Upper lobe of left lung (tissue), 6 donors: Measurements from ENCODE around the gene GPATCH3. TPM values are rescaled to one million over a fixed set of nuclear protein-coding genes. Genes with fewer than 3 reads are reported as not detected.
"Not testable (repeated sequence)": the region's sequence is repeated elsewhere in the genome, so short reads cannot be mapped to it uniquely, and the experiment has no call there.

Experiments used
- ATAC-seq, 2 donors: fragments of 200-7000 bp; cut with Tn5 transposase; one replicate each; pipeline ENCODE4 v1.9.1; 2022; ENCODE audit warnings: mild to moderate bottlenecking in 2 of 2, moderate library complexity in 2 of 2; ENCODE audit not compliant: low FRiP score in 2 of 2
- DNase-seq, 2 donors: peaks; one replicate each; pipeline ENCODE4 v3.0.0-alpha.2; 2019 to 2020
- H3K27ac ChIP-seq, 4 donors: fragments of 200-600 bp; sonication (generic); one replicate each; pipeline ENCODE4 v1.5.1; 2016 to 2019
- H3K27me3 ChIP-seq, 4 donors: fragments of 200-600 bp; sonication (generic); one replicate each; pipeline ENCODE4 v1.5.1; 2017 to 2019
- H3K36me3 ChIP-seq, 4 donors: fragments of 200-600 bp; sonication (generic); one replicate each; pipeline ENCODE4 v1.5.1; 2016 to 2019
- H3K4me1 ChIP-seq, 4 donors: fragments of 200-600 bp; sonication (generic); one replicate each; pipeline ENCODE4 v1.5.1; 2018 to 2019
- H3K4me3 ChIP-seq, 4 donors: fragments of 200-600 bp; sonication (generic); one replicate each; pipeline ENCODE4 v1.5.1; 2017 to 2019; ENCODE audit warnings: mild to moderate bottlenecking in 2 of 4, moderate library complexity in 1 of 4
- H3K9me3 ChIP-seq, 4 donors: fragments of 200-600 bp; sonication (generic); one replicate each; pipeline ENCODE4 v1.5.1; 2018 to 2019
- CTCF ChIP-seq, 6 experiments: fragments of 450-650 bp in 4 of 6; fragments of 200-600 bp in 2 of 6; sonication (generic) in 2 of 6; IDR thresholded peaks; one replicate each; pipeline ENCODE4 v1.5.1; 2016 to 2019; ENCODE audit warnings: antibody characterized with exemption in 6 of 6
- EP300 ChIP-seq, 4 donors: sonication (generic); formaldehyde crosslinking; IDR thresholded peaks; one replicate each; pipeline ENCODE4 v1.5.1; 2017; ENCODE audit warnings: antibody characterized with exemption in 4 of 4, control low read depth in 2 of 4
- POLR2A ChIP-seq, 4 donors: fragments of 450-650 bp; IDR thresholded peaks; one replicate each; pipeline ENCODE4 v1.5.1; 2016 to 2017; ENCODE audit warnings: antibody characterized with exemption in 4 of 4, mild to moderate bottlenecking in 2 of 4
- POLR2AphosphoS5 ChIP-seq, 2 donors: sonication (generic); formaldehyde crosslinking; IDR thresholded peaks; one replicate each; pipeline ENCODE4 v1.5.1; 2017; ENCODE audit warnings: antibody characterized with exemption in 2 of 2
- WGBS, 2 donors: methylation state at CpG; one replicate each; pipeline ENCODE4 v1.1.5; 2017 to 2018; 5-methylcytosine and 5-hydroxymethylcytosine counted together
- total RNA-seq, 6 donors: library from RNA; depleted of rRNA in 4 of 6; stranded (reverse); fragments of >200 nt in 4 of 6; gene quantifications; one replicate each; pipeline versions ENCODE4 v1.1.0 to v1.2.1, GENCODE V29; 2016 to 2021
- donor health status: DM: no; HTN: no; CAD: no; lungs with moderate emphysema.
- donor health status: DM: no; HTN: yes; CAD: no; lungs with severe emphysema.

Gene GPATCH3
- total RNA-seq = 10 to 100 TPM in 4 of 6 donors, 1 to 10 TPM in 2; 9.4 to 20.8 (median 14.9) TPM

- Histone ChIP-seq H3K27ac (peak within 1 kb of the TSS; percentile 85 to 93 (median 88)), H3K9me3 (no peaks in the 10 kb centered on the region), H3K36me3 (peaks cover 7 to 31% (median 17%) of the 10 kb centered on the region in 4 donors), H3K27me3 (no peaks in the 10 kb centered on the region), H3K4me3 (peak within 1 kb of the TSS; percentile 71 to 100 (median 84)), H3K4me1 (peaks cover 15 to 28% (median 16%) of the 10 kb centered on the region in 4 donors)
- ATAC-seq (peak; percentile 90 to 95), DNase-seq (peak; percentile 88 to 91)
- 0 to 1% methylated on average over 44 to 50 of the region's 50 CpGs for WGBS, 2 donors
- TF ChIP-seq CTCF (IDR thresholded peaks at IDR 0.05) (peak in 2 of 6 experiments; percentile 6 to 10), EP300 (IDR thresholded peaks at IDR 0.05) (peak in 1 of 4 donors; percentile 27), POLR2AphosphoS5 (IDR thresholded peaks at IDR 0.05) (peak; percentile 81 to 95), POLR2A (IDR thresholded peaks at IDR 0.05) (peak in 3 of 4 donors; percentile 35 to 83 (median 78))
Measured at GRCh38 chr1:26900001-26900814, at the start of gene GPATCH3. TSS of gene GPATCH3 (minus strand) at chr1:26900467. CDS start at chr1:26900442, 25 bp downstream.

- Histone ChIP-seq H3K27ac (no peak overlapping the region), H3K36me3 (peaks cover 3 to 32% (median 23%) of the 10 kb centered on the region in 4 donors), H3K4me1 (no peaks in the 10 kb centered on the region), H3K4me3 (no peak overlapping the region), H3K27me3 (no peaks in the 10 kb centered on the region), H3K9me3 (no peaks in the 10 kb centered on the region)
- TF ChIP-seq POLR2AphosphoS5 (IDR thresholded peaks at IDR 0.05) = no peak
- TF ChIP-seq POLR2A (IDR thresholded peaks at IDR 0.05) = no peak
- no peak for TF ChIP-seq EP300 (IDR thresholded peaks at IDR 0.05)
- 70 to 90% methylated on average over 3 of the region's 3 CpGs for WGBS, 2 donors
- ATAC-seq (no peak), DNase-seq (no peak)
Measured at GRCh38 chr1:26949926-26950319, 49.7 kb upstream of the GPATCH3 start.

- WGBS, 2 donors = 69 to 100% methylated on average over 1 of the region's 1 CpG
- no peak overlapping the region for H3K4me3 ChIP-seq
- no peaks in the 10 kb centered on the region for H3K4me1 ChIP-seq
- DNase-seq = no peak
- H3K36me3 ChIP-seq = peaks cover 6 to 37% (median 28%) of the 10 kb centered on the region in 4 donors
- TF ChIP-seq CTCF (IDR thresholded peaks at IDR 0.05) = no peak
- TF ChIP-seq EP300 (IDR thresholded peaks at IDR 0.05) = no peak
- TF ChIP-seq POLR2AphosphoS5 (IDR thresholded peaks at IDR 0.05) = no peak
- TF ChIP-seq POLR2A (IDR thresholded peaks at IDR 0.05) = no peak
- no peak overlapping the region for H3K27ac ChIP-seq
- H3K9me3 ChIP-seq = no peaks in the 10 kb centered on the region
- ATAC-seq = no peak
- no peaks in the 10 kb centered on the region for H3K27me3 ChIP-seq
Measured at GRCh38 chr1:26949266-26949925, 49.1 kb upstream of the GPATCH3 start.

- DNase-seq = peak in 1 of 2 donors; percentile 61
- not testable (repeated sequence) for H3K27me3 ChIP-seq, ATAC-seq, H3K4me1 ChIP-seq, H3K9me3 ChIP-seq, H3K27ac ChIP-seq, H3K4me3 ChIP-seq
- WGBS, 2 donors = 92 to 94% methylated on average over 16 of the region's 16 CpGs
- H3K36me3 ChIP-seq = peaks cover 13 to 44% (median 35%) of the 10 kb centered on the region in 4 donors
Measured at GRCh38 chr1:26948725-26949057, 48.4 kb upstream of the GPATCH3 start.

GRCh38 chr1:26946270-26946669 lies 46.0 kb upstream of the GPATCH3 start:
- no peak for TF ChIP-seq POLR2A (IDR thresholded peaks at IDR 0.05)
- TF ChIP-seq EP300 (IDR thresholded peaks at IDR 0.05) = no peak
- no peak for TF ChIP-seq POLR2AphosphoS5 (IDR thresholded peaks at IDR 0.05)
- TF ChIP-seq CTCF (IDR thresholded peaks at IDR 0.05) = no peak
- no peaks in the 10 kb centered on the region for H3K4me1 ChIP-seq
- no peaks in the 10 kb centered on the region for H3K9me3 ChIP-seq
- H3K36me3 ChIP-seq = peaks cover 37 to 68% (median 59%) of the 10 kb centered on the region in 4 donors
- no peak for DNase-seq
- H3K27me3 ChIP-seq = no peaks in the 10 kb centered on the region
- WGBS, 2 donors = 83 to 84% methylated on average over 4 of the region's 4 CpGs
- ATAC-seq = no peak
- no peak overlapping the region for H3K4me3 ChIP-seq
- no peak overlapping the region for H3K27ac ChIP-seq
